ENCODE measurements around the gene DAAM1. TPM values are rescaled to one million over a fixed set of nuclear protein-coding genes. Genes with fewer than 3 reads are reported as not detected.

DAAM1 gene
- total RNA-seq, 3 donors from 2014 or later (not counting 1 experiment from before 2014, with no cell fraction given), result 10.9 to 31.4 (median 12.6) TPM

- no peak overlapping the region for H3K27ac Mint-ChIP-seq
- no peak for ATAC-seq
Observed at GRCh38 chr14:59308086-59308485, 119.6 kb downstream of the DAAM1 start.

DNA sequence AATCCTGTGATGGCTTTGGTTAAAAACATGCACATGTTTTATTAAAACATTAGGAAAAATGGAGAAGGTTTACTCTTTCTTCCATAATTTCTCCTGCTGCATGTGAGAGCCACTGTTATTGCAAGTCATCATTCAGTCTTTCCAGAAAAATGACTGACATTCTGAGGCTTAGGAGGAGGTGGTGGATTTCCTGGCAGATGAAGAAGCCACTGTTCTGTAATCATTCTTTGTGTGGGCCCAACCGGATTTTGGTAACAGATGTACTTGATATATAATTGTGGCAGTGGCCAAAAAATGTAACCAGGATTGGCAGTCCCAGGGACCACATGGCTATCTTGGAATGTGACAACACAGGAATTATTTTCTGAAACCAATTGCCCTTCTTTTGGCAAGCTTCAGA is 120.2 kb downstream of the DAAM1 start:
- Mint-ChIP-seq H3K36me3 (no peaks in the 10 kb centered on the region), H3K27me3 (ENCODE audit: low read depth in 2 of 2) (no peaks in the 10 kb centered on the region), H3K9me3 (no peaks in the 10 kb centered on the region), H3K4me1 (peaks cover 5 to 12% of the 10 kb centered on the region in 2 donors), H3K4me3 (no peak overlapping the region), H3K27ac (no peak overlapping the region)
- H3K4me1 ChIP-seq (ENCODE audit: control insufficient read depth, insufficient read depth, low read length), result no peaks in the 10 kb centered on the region
- no peaks in the 10 kb centered on the region for H3K27me3 ChIP-seq (ENCODE audit: control insufficient read depth, insufficient read depth, low read length)
- no peaks in the 10 kb centered on the region for H3K9me3 ChIP-seq (ENCODE audit: control insufficient read depth, insufficient read depth, low read length)
- H3K36me3 ChIP-seq (ENCODE audit: control insufficient read depth, insufficient read depth, low read length), result no peaks in the 10 kb centered on the region
- H3K27ac ChIP-seq (ENCODE audit: low read length), result no peak overlapping the region
- DNase-seq (no peak), ATAC-seq (no peak)
- TF ChIP-seq, protein P1, sequence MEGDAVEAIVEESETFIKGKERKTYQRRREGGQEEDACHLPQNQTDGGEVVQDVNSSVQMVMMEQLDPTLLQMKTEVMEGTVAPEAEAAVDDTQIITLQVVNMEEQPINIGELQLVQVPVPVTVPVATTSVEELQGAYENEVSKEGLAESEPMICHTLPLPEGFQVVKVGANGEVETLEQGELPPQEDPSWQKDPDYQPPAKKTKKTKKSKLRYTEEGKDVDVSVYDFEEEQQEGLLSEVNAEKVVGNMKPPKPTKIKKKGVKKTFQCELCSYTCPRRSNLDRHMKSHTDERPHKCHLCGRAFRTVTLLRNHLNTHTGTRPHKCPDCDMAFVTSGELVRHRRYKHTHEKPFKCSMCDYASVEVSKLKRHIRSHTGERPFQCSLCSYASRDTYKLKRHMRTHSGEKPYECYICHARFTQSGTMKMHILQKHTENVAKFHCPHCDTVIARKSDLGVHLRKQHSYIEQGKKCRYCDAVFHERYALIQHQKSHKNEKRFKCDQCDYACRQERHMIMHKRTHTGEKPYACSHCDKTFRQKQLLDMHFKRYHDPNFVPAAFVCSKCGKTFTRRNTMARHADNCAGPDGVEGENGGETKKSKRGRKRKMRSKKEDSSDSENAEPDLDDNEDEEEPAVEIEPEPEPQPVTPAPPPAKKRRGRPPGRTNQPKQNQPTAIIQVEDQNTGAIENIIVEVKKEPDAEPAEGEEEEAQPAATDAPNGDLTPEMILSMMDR (IDR thresholded peaks at IDR 0.05), result no peak
- 79% methylated on average over 1 of the region's 1 CpG for WGBS (ENCODE audit: insufficient coverage)
- H3K4me3 ChIP-seq (ENCODE audit: low read length), result no peak overlapping the region
- intact Hi-C loops (cut with micrococcal nuclease), result no loop called here

More at GRCh38 chr14:59308086-59308485, 119.6 kb downstream of the DAAM1 start:
- no peaks in the 10 kb centered on the region for H3K27me3 Mint-ChIP-seq (ENCODE audit: low read depth in 2 of 2)
- H3K36me3 ChIP-seq (ENCODE audit: control insufficient read depth, insufficient read depth, low read length), result no peaks in the 10 kb centered on the region
- no peaks in the 10 kb centered on the region for H3K27me3 ChIP-seq (ENCODE audit: control insufficient read depth, insufficient read depth, low read length)
- DNase-seq, result no peak
- no peaks in the 10 kb centered on the region for H3K36me3 Mint-ChIP-seq
- no peak overlapping the region for H3K4me3 Mint-ChIP-seq
- peaks cover 5 to 12% of the 10 kb centered on the region in 2 donors for H3K4me1 Mint-ChIP-seq
- H3K9me3 Mint-ChIP-seq, result no peaks in the 10 kb centered on the region
- H3K4me3 ChIP-seq (ENCODE audit: low read length), result no peak overlapping the region
- H3K4me1 ChIP-seq (ENCODE audit: control insufficient read depth, insufficient read depth, low read length), result no peaks in the 10 kb centered on the region
- TF ChIP-seq, protein P1 (IDR thresholded peaks at IDR 0.05), result no peak
- no peaks in the 10 kb centered on the region for H3K9me3 ChIP-seq (ENCODE audit: control insufficient read depth, insufficient read depth, low read length)
- H3K27ac ChIP-seq (ENCODE audit: low read length), result no peak overlapping the region
- intact Hi-C loops (cut with micrococcal nuclease), result no loop called here

GRCh38 chr14:59309291-59309900 is 120.9 kb downstream of the DAAM1 start:
- Histone ChIP-seq H3K27ac (ENCODE audit: low read length) (no peak overlapping the region), H3K9me3 (ENCODE audit: control insufficient read depth, insufficient read depth, low read length) (no peaks in the 10 kb centered on the region), H3K4me1 (ENCODE audit: control insufficient read depth, insufficient read depth, low read length) (no peaks in the 10 kb centered on the region), H3K36me3 (ENCODE audit: control insufficient read depth, insufficient read depth, low read length) (no peaks in the 10 kb centered on the region), H3K27me3 (ENCODE audit: control insufficient read depth, insufficient read depth, low read length) (no peaks in the 10 kb centered on the region), H3K4me3 (ENCODE audit: low read length) (no peak overlapping the region)
- ATAC-seq, result no peak
- TF ChIP-seq, protein P1 (IDR thresholded peaks at IDR 0.05), result no peak
- no peaks in the 10 kb centered on the region for H3K9me3 Mint-ChIP-seq
- H3K27ac Mint-ChIP-seq, result no peak overlapping the region
- peaks cover 5 to 12% of the 10 kb centered on the region in 2 donors for H3K4me1 Mint-ChIP-seq
- no peaks in the 10 kb centered on the region for H3K36me3 Mint-ChIP-seq
- WGBS (ENCODE audit: insufficient coverage), result 77% methylated on average over 7 of the region's 7 CpGs
- no peak for DNase-seq
- H3K27me3 Mint-ChIP-seq (ENCODE audit: low read depth in 2 of 2), result no peaks in the 10 kb centered on the region
- H3K4me3 Mint-ChIP-seq, result no peak overlapping the region
- intact Hi-C loops (cut with micrococcal nuclease), result no loop called here

DNA sequence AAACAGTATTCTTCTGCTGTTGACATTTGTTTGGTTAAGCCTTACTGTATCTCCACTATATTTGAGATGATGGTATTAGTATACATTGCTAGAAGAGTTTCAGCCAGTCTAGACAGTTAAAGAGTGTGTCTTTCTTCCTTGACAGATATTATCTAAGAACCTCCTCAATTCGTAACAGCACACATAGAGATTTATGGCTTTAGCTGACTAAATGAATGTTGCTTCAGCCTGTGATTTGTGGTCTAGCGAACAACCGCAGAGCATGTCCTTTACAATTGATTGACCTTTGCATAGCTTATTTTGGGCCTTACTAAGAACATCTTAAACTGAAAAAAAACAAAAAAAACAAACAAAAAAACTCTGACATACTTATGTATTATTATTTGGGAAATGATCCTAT is 122.2 kb downstream of the DAAM1 start:
- H3K27me3 Mint-ChIP-seq (ENCODE audit: low read depth in 2 of 2), result no peaks in the 10 kb centered on the region
- no peak overlapping the region for H3K27ac Mint-ChIP-seq
- TF ChIP-seq, protein P1 (IDR thresholded peaks at IDR 0.05), result no peak
- peaks cover 0 to 12% of the 10 kb centered on the region in 2 donors for H3K4me1 Mint-ChIP-seq
- H3K4me3 ChIP-seq (ENCODE audit: low read length), result no peak overlapping the region
- intact Hi-C loops (cut with micrococcal nuclease), result no loop called here
- H3K27me3 ChIP-seq (ENCODE audit: control insufficient read depth, insufficient read depth, low read length), result no peaks in the 10 kb centered on the region
- no peak for DNase-seq
- H3K9me3 ChIP-seq (ENCODE audit: control insufficient read depth, insufficient read depth, low read length), result no peaks in the 10 kb centered on the region
- no peaks in the 10 kb centered on the region for H3K4me1 ChIP-seq (ENCODE audit: control insufficient read depth, insufficient read depth, low read length)
- H3K36me3 Mint-ChIP-seq, result no peaks in the 10 kb centered on the region
- ATAC-seq, result no peak
- H3K36me3 ChIP-seq (ENCODE audit: control insufficient read depth, insufficient read depth, low read length), result no peaks in the 10 kb centered on the region
- no peak overlapping the region for H3K4me3 Mint-ChIP-seq
- WGBS (ENCODE audit: insufficient coverage), result 18% methylated on average over 3 of the region's 3 CpGs
- no peaks in the 10 kb centered on the region for H3K9me3 Mint-ChIP-seq
- H3K27ac ChIP-seq (ENCODE audit: low read length), result no peak overlapping the region

Data from natural killer cell (primary cell).